Kidney (tissue), 14 donors: Measurements from ENCODE around the gene CMTM7. TPM values are rescaled to one million over a fixed set of nuclear protein-coding genes. Genes with fewer than 3 reads are reported as not detected.

Source experiments
- DNase-seq, 5 donors: peaks; one replicate each; pipeline ENCODE4 v3.0.0-alpha.2; 2013 to 2020
- FAIRE-seq: peaks from 2 replicates; lab custom pipeline; 2012; peaks lifted over from hg19 to GRCh38; lab: Jason Lieb, UNC
- H3K27ac ChIP-seq, 2 donors: one replicate each; pipeline ENCODE4 v1.7.0; 2013; ENCODE audit warnings: low read depth in 2 of 2, low read length in 2 of 2, inconsistent platforms in 1 of 2
- H3K27me3 ChIP-seq: one replicate; pipeline ENCODE4 v1.7.1; 2013; ENCODE audit warnings: low read length, inconsistent platforms; ENCODE audit not compliant: control insufficient read depth, insufficient read depth
- H3K36me3 ChIP-seq, 3 donors: one replicate each; pipeline versions ENCODE4 v1.7.0 to v1.7.1; 2013; ENCODE audit warnings: low read length in 3 of 3, control low read depth in 1 of 3, inconsistent platforms in 1 of 3; ENCODE audit not compliant: insufficient read depth in 3 of 3, control insufficient read depth in 2 of 3
- H3K4me1 ChIP-seq, 3 donors: one replicate each; pipeline versions ENCODE4 v1.7.0 to v1.7.1; 2013; ENCODE audit warnings: low read length in 3 of 3, inconsistent platforms in 1 of 3, low read depth in 1 of 3; ENCODE audit not compliant: control insufficient read depth in 2 of 3, insufficient read depth in 2 of 3
- H3K4me3 ChIP-seq, 3 donors: one replicate each; pipeline versions ENCODE4 v1.7.0 to v1.8.1; 2013; ENCODE audit warnings: low read length in 3 of 3, control low read depth in 1 of 3, inconsistent platforms in 1 of 3
- H3K9ac ChIP-seq, 3 donors: one replicate each; pipeline versions ENCODE4 v1.7.0 to v1.7.1; 2013; ENCODE audit warnings: low read length in 3 of 3, control low read depth in 1 of 3, inconsistent platforms in 1 of 3
- H3K9me3 ChIP-seq, 3 donors: one replicate each; pipeline versions ENCODE4 v1.7.0 to v1.7.1; 2013; ENCODE audit warnings: low read length in 3 of 3, control low read depth in 1 of 3, inconsistent platforms in 1 of 3; ENCODE audit not compliant: control insufficient read depth in 2 of 3, insufficient read depth in 1 of 3
- intact Hi-C: fragments of 100-400 bp; cut with DNase I; formaldehyde crosslinking; loops from one replicate; pipeline ENCODE4 v1.11.1; 2022
- polyA plus RNA-seq: library from polyadenylated mRNA; stranded (reverse); fragments of 350-450 nt; fragmentation: Illumina TruSeq; extraction: RNeasy Lipid Tissue Mini Kit (QIAGEN cat#74804); gene quantifications from one replicate; pipeline ENCODE4 v1.2.3, GENCODE V29; 2014; ENCODE audit warnings: low read depth, low replicate concordance; ENCODE audit not compliant: insufficient read depth
- total RNA-seq: library from RNA; stranded (reverse); fragmentation: NEBNext Ultra II Directional; extraction: Animal tissue kit (Norgen Biotek cat#: 25700); gene quantifications from one replicate; pipeline ENCODE4 v1.2.1, GENCODE V29; 2021
- TF ChIP-seq, protein P1 (sequence below): IDR thresholded peaks from 3 replicates; pipeline ENCODE4 v1.5.1; 2012; ENCODE audit warnings: mild to moderate bottlenecking, moderate library complexity, borderline replicate concordance; ENCODE audit not compliant: insufficient read depth; ENCODE audit errors: extremely low read depth
- donor health status: control.
- donor health status: control.
- donor health status: control.
- donor health status: control.
- donor health status: control.
- donor health status: DM: yes; HTN: yes; CAD: no.
- donor health status: Normal renal cell carcinoma (clear cell type).

Gene CMTM7
- total and polyA plus RNA-seq, 2 donors from 2014 or later: 26.0 to 38.2 TPM

DNA sequence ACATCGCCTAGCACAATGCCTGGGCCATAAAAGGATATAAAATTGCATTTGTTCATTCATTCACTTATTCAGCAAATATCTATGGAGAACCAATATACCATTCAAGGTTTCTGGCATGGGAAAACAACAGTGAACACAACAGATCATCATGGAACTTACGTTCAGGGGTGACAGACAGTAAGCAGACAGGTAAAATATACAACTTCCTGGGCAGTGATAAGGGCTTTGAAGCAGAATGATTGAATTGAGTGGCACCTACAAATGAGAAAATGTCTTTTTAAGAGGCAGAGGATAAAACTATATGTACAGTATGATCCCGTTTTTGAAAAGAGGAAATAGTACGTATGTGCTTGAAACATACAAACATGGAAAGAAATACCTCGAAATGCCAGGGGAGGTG lies 39.2 kb downstream of the CMTM7 start:
- no peaks in the 10 kb centered on the region for H3K9me3 ChIP-seq
- no peak overlapping the region for H3K4me3 ChIP-seq
- TF ChIP-seq, protein P1, sequence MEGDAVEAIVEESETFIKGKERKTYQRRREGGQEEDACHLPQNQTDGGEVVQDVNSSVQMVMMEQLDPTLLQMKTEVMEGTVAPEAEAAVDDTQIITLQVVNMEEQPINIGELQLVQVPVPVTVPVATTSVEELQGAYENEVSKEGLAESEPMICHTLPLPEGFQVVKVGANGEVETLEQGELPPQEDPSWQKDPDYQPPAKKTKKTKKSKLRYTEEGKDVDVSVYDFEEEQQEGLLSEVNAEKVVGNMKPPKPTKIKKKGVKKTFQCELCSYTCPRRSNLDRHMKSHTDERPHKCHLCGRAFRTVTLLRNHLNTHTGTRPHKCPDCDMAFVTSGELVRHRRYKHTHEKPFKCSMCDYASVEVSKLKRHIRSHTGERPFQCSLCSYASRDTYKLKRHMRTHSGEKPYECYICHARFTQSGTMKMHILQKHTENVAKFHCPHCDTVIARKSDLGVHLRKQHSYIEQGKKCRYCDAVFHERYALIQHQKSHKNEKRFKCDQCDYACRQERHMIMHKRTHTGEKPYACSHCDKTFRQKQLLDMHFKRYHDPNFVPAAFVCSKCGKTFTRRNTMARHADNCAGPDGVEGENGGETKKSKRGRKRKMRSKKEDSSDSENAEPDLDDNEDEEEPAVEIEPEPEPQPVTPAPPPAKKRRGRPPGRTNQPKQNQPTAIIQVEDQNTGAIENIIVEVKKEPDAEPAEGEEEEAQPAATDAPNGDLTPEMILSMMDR: no peak
- H3K36me3 ChIP-seq: no peaks in the 10 kb centered on the region
- H3K4me1 ChIP-seq: peaks cover 0 to 3% (median 0%) of the 10 kb centered on the region in 3 donors
- no peak overlapping the region for H3K27ac ChIP-seq
- H3K9ac ChIP-seq: no peak overlapping the region
- DNase-seq: no peak
- no peaks in the 10 kb centered on the region for H3K27me3 ChIP-seq
- intact Hi-C loops: no loop called here
- FAIRE-seq: no peak

DNA sequence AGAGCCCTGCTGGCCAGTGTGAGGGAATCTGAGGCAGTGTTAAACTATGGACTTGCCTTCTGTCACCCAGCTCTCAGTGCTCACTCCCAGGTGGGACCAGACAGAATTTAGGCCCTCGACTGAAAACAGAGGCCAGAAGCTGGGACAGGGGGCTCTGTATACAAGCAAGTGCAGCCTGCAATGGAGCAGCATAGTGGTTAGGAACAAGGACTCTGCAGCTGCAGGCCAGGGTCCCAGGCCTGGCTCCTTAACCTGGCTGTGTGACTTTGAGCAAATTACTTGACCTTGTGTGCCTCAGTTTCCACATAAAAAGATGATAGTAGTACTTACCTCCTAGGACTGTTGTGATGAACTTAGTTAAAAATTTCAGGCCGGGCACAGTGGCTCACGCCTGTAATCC lies 39.8 kb downstream of the CMTM7 start:
- H3K4me1 ChIP-seq: peaks cover 0 to 3% (median 0%) of the 10 kb centered on the region in 3 donors
- no peak overlapping the region for H3K27ac ChIP-seq
- intact Hi-C loops: no loop called here
- no peaks in the 10 kb centered on the region for H3K9me3 ChIP-seq
- FAIRE-seq: no peak
- H3K4me3 ChIP-seq: no peak overlapping the region
- TF ChIP-seq, protein P1: no peak
- H3K36me3 ChIP-seq: no peaks in the 10 kb centered on the region
- no peak for DNase-seq
- no peaks in the 10 kb centered on the region for H3K27me3 ChIP-seq
- H3K9ac ChIP-seq: no peak overlapping the region

DNA sequence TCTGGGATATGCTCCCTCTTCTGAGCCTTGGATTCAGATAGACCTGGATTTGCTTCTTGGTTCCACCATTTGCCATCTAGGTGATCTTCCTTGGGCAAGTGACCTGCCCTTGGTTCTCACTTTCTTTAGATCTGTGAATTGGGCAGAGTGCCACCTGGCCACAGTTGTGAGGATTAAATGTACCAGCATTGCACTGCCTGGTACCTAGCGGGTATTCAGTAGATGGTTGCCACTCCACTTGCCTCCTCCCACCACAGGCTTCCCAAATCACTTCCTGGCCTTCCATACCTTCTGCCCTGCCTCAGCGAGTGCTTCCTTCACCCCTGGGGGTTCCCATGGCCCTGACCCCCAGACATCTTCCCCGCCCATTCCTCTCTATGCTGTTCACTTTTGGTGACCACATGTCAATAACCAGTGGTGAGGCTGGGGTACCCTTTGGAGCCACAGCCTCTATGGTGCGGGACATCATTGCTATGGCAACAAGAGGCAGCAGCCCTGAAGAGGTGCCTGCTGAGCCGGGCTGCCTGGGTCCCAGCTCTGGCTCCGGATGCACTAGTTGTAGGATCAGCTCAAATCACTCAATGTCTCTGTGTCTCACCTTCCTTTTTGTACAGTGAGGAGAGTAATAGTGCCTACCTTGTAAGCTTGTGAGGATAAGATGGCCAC lies 40.5 kb downstream of the CMTM7 start:
- H3K36me3 ChIP-seq: no peaks in the 10 kb centered on the region
- peaks cover 0 to 3% (median 0%) of the 10 kb centered on the region in 3 donors for H3K4me1 ChIP-seq
- intact Hi-C loops: no loop called here
- no peaks in the 10 kb centered on the region for H3K9me3 ChIP-seq
- no peak overlapping the region for H3K9ac ChIP-seq
- DNase-seq: no peak
- H3K27ac ChIP-seq: peak overlapping the region in 1 of 2 donors; percentile 38
- H3K27me3 ChIP-seq: no peaks in the 10 kb centered on the region
- TF ChIP-seq, protein P1: no peak
- no peak for FAIRE-seq
- H3K4me3 ChIP-seq: no peak overlapping the region
